H1 (cell line): ENCODE data around the gene VAMP2. TPM values are rescaled to one million over a fixed set of nuclear protein-coding genes. Genes with fewer than 3 reads are reported as not detected.

Experiments
- CTCF ChIA-PET: fragments of 300-600 bp; sonication (Branson Sonifier 250); formaldehyde crosslinking; loops from one replicate; lab custom pipeline; 2021; ENCODE audit not compliant: partially characterized antibody; lab: Charles Lee
- POLR2A ChIA-PET: fragments of 300-600 bp; sonication (Branson Sonifier 250); formaldehyde crosslinking; loops from one replicate; lab custom pipeline; 2021; ENCODE audit warnings: inconsistent platforms; ENCODE audit not compliant: partially characterized antibody; lab: Charles Lee
- DNase-seq, 2 experiments: peaks; one replicate each; pipeline versions ENCODE4 v3.0.0 to v3.0.0-alpha.2; 2010 to 2022; ENCODE audit warnings: low spot score in 2 of 2, low read depth in 1 of 2, mixed read lengths in 1 of 2
- FAIRE-seq: peaks from 2 replicates; lab custom pipeline; 2011; peaks lifted over from hg19 to GRCh38; lab: Jason Lieb, UNC
- H2AFZ ChIP-seq: 2 replicates; pipeline ENCODE4 v1.8.1; 2012; ENCODE audit warnings: low read length, inconsistent platforms
- H2AK5ac ChIP-seq: 2 replicates; pipeline ENCODE4 v1.6.1; 2013; ENCODE audit warnings: low read depth, low read length
- H2BK120ac ChIP-seq: replicated peaks from 2 replicates; pipeline ENCODE3; 2013; ENCODE audit warnings: low read depth, low read length, inconsistent platforms
- H2BK12ac ChIP-seq: 2 replicates; pipeline ENCODE4 v1.6.1; 2013; ENCODE audit warnings: low read depth, low read length
- H2BK15ac ChIP-seq: 2 replicates; pipeline ENCODE4 v1.6.1; 2013; ENCODE audit warnings: low read length
- H2BK20ac ChIP-seq: 2 replicates; pipeline ENCODE4 v1.6.1; 2013; ENCODE audit warnings: low read length
- H2BK5ac ChIP-seq: 2 replicates; pipeline ENCODE4 v1.6.1; 2013; ENCODE audit warnings: low read depth, low read length
- H3K14ac ChIP-seq: 2 replicates; pipeline ENCODE4 v1.6.1; 2013; ENCODE audit warnings: inconsistent platforms; ENCODE audit not compliant: insufficient read length
- H3K18ac ChIP-seq: 2 replicates; pipeline ENCODE4 v1.6.1; 2013; ENCODE audit warnings: low read length; ENCODE audit errors: extremely low read depth
- H3K23ac ChIP-seq: 2 replicates; pipeline ENCODE4 v1.6.1; 2013; ENCODE audit warnings: inconsistent platforms; ENCODE audit not compliant: insufficient read length
- H3K23me2 ChIP-seq: 2 replicates; pipeline ENCODE4 v1.6.1; 2013; ENCODE audit warnings: low read depth, low read length
- H3K27ac ChIP-seq: 2 replicates; pipeline ENCODE4 v1.6.1; 2011; ENCODE audit warnings: low read depth, low read length, inconsistent platforms
- H3K27me3 ChIP-seq, 4 experiments: replicated peaks in 1 of 4; 1 replicate in 1 of 4; 2 replicates in 3 of 4; pipeline versions ENCODE4 v1.6.1 to v1.8.1; 2011 to 2013; ENCODE audit warnings: low read length in 3 of 4, mild to moderate bottlenecking in 3 of 4, inconsistent platforms in 2 of 4, mixed read lengths in 2 of 4, moderate library complexity in 1 of 4; ENCODE audit not compliant: control insufficient read depth in 3 of 4, insufficient read depth in 3 of 4; ENCODE audit errors: extremely low read depth in 1 of 4
- H3K36me3 ChIP-seq, 4 experiments: 2 replicates each; pipeline versions ENCODE4 v1.6.1 to v1.8.1; 2011 to 2013; ENCODE audit warnings: mild to moderate bottlenecking in 4 of 4, low read length in 3 of 4, moderate library complexity in 2 of 4, control low read depth in 1 of 4, inconsistent platforms in 1 of 4; ENCODE audit not compliant: insufficient read depth in 4 of 4, control insufficient read depth in 2 of 4
- H3K4ac ChIP-seq: replicated peaks from 2 replicates; pipeline ENCODE3; 2013; ENCODE audit warnings: low read length, low read depth, mixed read lengths, inconsistent platforms; ENCODE audit not compliant: insufficient read length
- H3K4me1 ChIP-seq, 4 experiments: replicated peaks in 1 of 4; 1 replicate in 1 of 4; 2 replicates in 3 of 4; pipeline versions ENCODE4 v1.6.1 to v1.8.1; 2011 to 2013; ENCODE audit warnings: low read length in 3 of 4, inconsistent platforms in 2 of 4, mixed read lengths in 1 of 4; ENCODE audit not compliant: insufficient read depth in 4 of 4, control insufficient read depth in 3 of 4
- H3K4me2 ChIP-seq, 2 experiments: 2 replicates each; pipeline versions ENCODE4 v1.6.1 to v1.8.1; 2011 to 2013; ENCODE audit warnings: low read depth in 2 of 2, low read length in 2 of 2, control low read depth in 1 of 2, inconsistent platforms in 1 of 2, mild to moderate bottlenecking in 1 of 2; ENCODE audit not compliant: insufficient read depth in 1 of 2
- H3K4me3 ChIP-seq, 4 experiments: fragments of 200-600, 300-600 bp in 1 of 4; sonication (generic), shearing (Covaris generic), sonication (Bioruptor Twin) in 1 of 4; 2 replicates each; pipeline versions ENCODE4 v1.5.1 to v1.8.1; 2011 to 2016; ENCODE audit warnings: low read length in 4 of 4, low read depth in 3 of 4, control low read depth in 2 of 4, inconsistent platforms in 2 of 4, mild to moderate bottlenecking in 2 of 4, mixed read lengths in 1 of 4, moderate library complexity in 1 of 4; ENCODE audit not compliant: insufficient read depth in 2 of 4; ENCODE audit errors: extremely low read depth in 1 of 4
- H3K56ac ChIP-seq: replicated peaks from 2 replicates; pipeline ENCODE3; 2013; ENCODE audit warnings: low read depth, mild to moderate bottlenecking, mixed read lengths, low read length, inconsistent platforms; ENCODE audit not compliant: insufficient read length
- H3K79me1 ChIP-seq: 2 replicates; pipeline ENCODE4 v1.6.1; 2013; ENCODE audit warnings: low read depth, low read length, control low read depth
- H3K79me2 ChIP-seq, 2 experiments: 2 replicates each; pipeline versions ENCODE4 v1.6.1 to v1.8.1; 2012 to 2013; ENCODE audit warnings: low read length in 2 of 2, mild to moderate bottlenecking in 2 of 2, inconsistent platforms in 1 of 2; ENCODE audit not compliant: insufficient read depth in 2 of 2, control insufficient read depth in 1 of 2
- H3K9ac ChIP-seq, 4 experiments: replicated peaks in 1 of 4; 1 replicate in 1 of 4; 2 replicates in 3 of 4; pipeline versions ENCODE4 v1.6.1 to v1.8.1; 2011 to 2013; ENCODE audit warnings: low read depth in 3 of 4, low read length in 3 of 4, control low read depth in 2 of 4, mild to moderate bottlenecking in 2 of 4, moderate library complexity in 2 of 4, inconsistent platforms in 1 of 4; ENCODE audit errors: extremely low read depth in 1 of 4
- H3K9me3 ChIP-seq, 2 experiments: 2 replicates each; pipeline versions ENCODE4 v1.6.1 to v1.8.1; 2012 to 2013; ENCODE audit warnings: mild to moderate bottlenecking in 2 of 2, moderate library complexity in 2 of 2, control low read depth in 1 of 2, inconsistent platforms in 1 of 2, low read depth in 1 of 2, low read length in 1 of 2, mixed read lengths in 1 of 2; ENCODE audit not compliant: insufficient read depth in 2 of 2
- H4K20me1 ChIP-seq, 2 experiments: replicated peaks in 1 of 2; 2 replicates each; pipeline versions ENCODE3 to v1.8.1; 2011 to 2013; ENCODE audit warnings: inconsistent platforms in 2 of 2, low read length in 2 of 2, mild to moderate bottlenecking in 1 of 2; ENCODE audit not compliant: insufficient read depth in 2 of 2, control insufficient read depth in 1 of 2
- H4K5ac ChIP-seq: 2 replicates; pipeline ENCODE4 v1.6.1; 2013; ENCODE audit warnings: low read length, low read depth, mixed read lengths, inconsistent platforms; ENCODE audit not compliant: insufficient read length
- H4K8ac ChIP-seq: 2 replicates; pipeline ENCODE4 v1.8.0; 2013; ENCODE audit warnings: mild to moderate bottlenecking, moderate library complexity, low read length, inconsistent platforms; ENCODE audit not compliant: insufficient read depth; ENCODE audit errors: extremely low read depth
- H4K91ac ChIP-seq: replicated peaks from 2 replicates; pipeline ENCODE3; 2013; ENCODE audit warnings: low read length, mixed read lengths, inconsistent platforms; ENCODE audit not compliant: insufficient read length
- CEBPB ChIP-seq: IDR thresholded peaks from 2 replicates; pipeline ENCODE4 v1.6.1; 2012; ENCODE audit warnings: low read depth, low read length
- CREB1 ChIP-seq: IDR thresholded peaks from 2 replicates; pipeline ENCODE4 v1.6.1; 2012; ENCODE audit warnings: inconsistent platforms
- MAFK ChIP-seq: IDR thresholded peaks from 2 replicates; pipeline ENCODE4 v1.6.1; 2012; ENCODE audit warnings: low read depth, mild to moderate bottlenecking, improper control_type of control experiment, low read length
- PHF8 ChIP-seq: fragments of 200-600 bp; sonication (generic); conservative IDR thresholded peaks from 2 replicates; pipeline ENCODE4 v1.7.1; 2012; ENCODE audit warnings: low read depth, mild to moderate bottlenecking, inconsistent platforms, low read length, moderate library complexity
- POLR2AphosphoS5 ChIP-seq: IDR thresholded peaks from 2 replicates; pipeline ENCODE4 v1.6.1; 2011; ENCODE audit warnings: low read depth, low read length
- RNF2 ChIP-seq: fragments of 200-900, 300-1000 bp; sonication (generic); IDR thresholded peaks from 2 replicates; pipeline ENCODE4 v1.7.1; 2016; ENCODE audit warnings: borderline replicate concordance, low read depth, mild to moderate bottlenecking, antibody characterized with exemption, low read length; ENCODE audit not compliant: poor library complexity, severe bottlenecking; ENCODE audit errors: missing control alignments
- RXRA ChIP-seq: IDR thresholded peaks from 2 replicates; pipeline ENCODE4 v1.6.1; 2011; ENCODE audit warnings: low read depth, mild to moderate bottlenecking, low read length, moderate library complexity; ENCODE audit not compliant: insufficient read depth
- SP1 ChIP-seq: IDR thresholded peaks from 2 replicates; pipeline ENCODE4 v1.6.1; 2011; ENCODE audit warnings: low read depth, low read length
- TAF7 ChIP-seq: optimal IDR thresholded peaks from 2 replicates; pipeline ENCODE3; 2011; ENCODE audit warnings: low read depth, mild to moderate bottlenecking, inconsistent platforms, low read length, moderate library complexity, borderline replicate concordance
- TBP ChIP-seq: IDR thresholded peaks from 2 replicates; pipeline ENCODE4 v1.6.1; 2011; ENCODE audit warnings: low read depth, low read length, improper control_type of control experiment
- WGBS, 2 experiments: shearing (Covaris generic) in 1 of 2; methylation state at CpG; one replicate each; pipeline versions ENCODE4 v1.1.6 to v1.1.7; 2013 to 2015; ENCODE audit warnings: low lambda C conversion rate in 2 of 2, mixed read lengths in 2 of 2, inconsistent platforms in 1 of 2, low coverage in 1 of 2, missing lambda C conversion rate in 1 of 2; ENCODE audit not compliant: insufficient replicate concordance in 2 of 2, insufficient coverage in 1 of 2, insufficient read length in 1 of 2; ENCODE audit errors: extremely low coverage in 1 of 2, missing lambda C conversion rate in 1 of 2; 5-methylcytosine and 5-hydroxymethylcytosine counted together
- polyA plus RNA-seq, 7 experiments: library from polyadenylated mRNA; depleted of rRNA in 3 of 7; stranded (reverse) in 5 of 7; unstranded in 2 of 7; fragments of >200 nt in 5 of 7; fragments of 200-250 nt in 2 of 7; gene quantifications; 1 replicate in 5 of 7; 2 replicates in 1 of 7; 4 replicates in 1 of 7; pipeline versions ENCODE4 v1.2.1 to v1.2.3, GENCODE V29; 2011 to 2013; ENCODE audit warnings: missing spikeins in 2 of 7, mixed read lengths in 2 of 7
- total RNA-seq: library from RNA; stranded (reverse); fragmentation: NEBNext Ultra II Directional; extraction: Animal tissue kit (Norgen Biotek cat#: 25700); gene quantifications from 2 replicates; pipeline ENCODE4 v1.2.1, GENCODE V29; 2021

The VAMP2 gene
- total and polyA plus RNA-seq, 2 of the 8 experiments (the other 6 are each of a cell fraction or from before 2014, with no cell fraction given): 19.3 to 20.5 TPM

DNA sequence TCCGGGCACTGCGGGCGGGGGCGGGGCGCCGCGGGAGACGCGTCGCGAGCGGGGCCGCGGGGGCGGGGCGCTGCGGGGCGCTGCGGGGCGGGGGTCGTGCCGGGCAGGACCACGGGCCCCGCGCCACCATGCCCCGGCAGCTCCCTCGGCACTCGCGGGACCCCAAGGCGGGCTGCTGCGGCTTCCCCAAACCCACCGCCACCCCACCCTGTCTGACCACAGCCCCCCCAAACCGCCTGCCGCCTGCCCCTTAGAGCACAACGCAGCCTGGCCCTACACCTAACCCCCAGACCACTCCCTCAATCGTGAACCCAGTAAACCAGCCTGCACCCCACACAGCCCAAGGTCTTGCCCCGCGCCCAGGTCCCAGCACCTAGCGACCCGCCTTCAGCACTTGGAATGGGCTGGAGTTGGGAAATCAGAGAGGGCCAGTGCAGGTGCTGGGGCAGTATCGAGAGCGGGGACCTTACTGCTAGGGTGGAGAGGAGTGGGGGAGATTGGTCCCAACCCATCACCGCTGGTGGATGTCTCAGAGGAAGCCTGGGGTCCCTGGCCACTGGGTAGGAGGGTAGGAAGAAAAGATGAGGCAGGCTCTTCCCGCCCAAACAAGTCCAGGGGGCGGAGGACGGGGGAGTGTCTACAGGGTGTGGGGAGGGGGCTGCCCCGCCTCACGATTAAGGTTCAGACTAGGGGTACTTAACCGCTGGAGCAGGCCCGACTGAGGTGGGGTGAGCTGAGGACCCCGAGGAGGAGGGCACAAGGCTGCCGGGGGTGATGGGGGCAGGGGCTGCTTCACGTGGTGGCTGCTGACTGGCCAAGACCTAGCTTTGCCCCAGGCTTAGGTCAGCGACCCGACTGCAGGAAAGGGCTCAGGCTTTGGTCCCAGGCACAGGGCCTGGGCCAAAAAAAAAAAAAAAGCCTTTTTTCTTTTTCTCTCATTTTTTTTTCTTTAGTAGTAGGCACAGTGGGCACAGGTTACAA, 539 bp upstream of the VAMP2 start:
- Histone ChIP-seq H3K23me2 (peaks cover 16% of the 10 kb centered on the region), H3K79me2 (peaks cover 0 to 15% of the 10 kb centered on the region in 2 experiments; a peak in 2 of 4 replicates), H3K4me1 (peaks cover 4 to 25% (median 21%) of the 10 kb centered on the region in 4 experiments), H3K23ac (no peak overlapping the region), H2BK20ac (no peak overlapping the region), H3K18ac (peak overlapping the region; percentile 100), H4K91ac (peak overlapping the region; percentile 100), H2AFZ (peak overlapping the region; percentile 55; the same call in 1 of the 2 replicates), H2BK5ac (peak overlapping the region; percentile 100), H2BK15ac (peak overlapping the region; percentile 100; the same call in 1 of the 2 replicates), H3K4me3 (peak overlapping the region; percentile 57 to 98 (median 80)), H3K4ac (peak overlapping the region; percentile 100), H2AK5ac (peak overlapping the region; percentile 99), H4K5ac (peak overlapping the region; percentile 99), H2BK12ac (peak overlapping the region; percentile 98), H3K36me3 (peaks cover 0 to 10% (median 5%) of the 10 kb centered on the region in 4 experiments; a peak in 6 of 8 replicates), H3K14ac (peak overlapping the region; percentile 100), H3K27me3 (no peaks in the 10 kb centered on the region), H3K56ac (peak overlapping the region; percentile 99), H2BK120ac (peak overlapping the region; percentile 95), H4K20me1 (peaks cover 8 to 9% of the 10 kb centered on the region in 2 experiments), H3K9me3 (no peaks in the 10 kb centered on the region), H4K8ac (peak overlapping the region; percentile 100), H3K4me2 (peak overlapping the region; percentile 85 to 95), H3K9ac (peak overlapping the region; percentile 86 to 97 (median 95)), H3K27ac (peak overlapping the region; percentile 99), H3K79me1 (peaks cover 8% of the 10 kb centered on the region)
- DNase-seq (peak; percentile 88 to 90), FAIRE-seq (peak; percentile 73)
- POLR2A ChIA-PET: interaction anchor here (0.6 to 15.7 kb wide), 24 partner anchors 9 to 476 kb away, joined by 3 to 289 read pairs (median 4); partner anchors contain the start of genes AURKB, BORCS6, PER1 and TMEM107
- CTCF ChIA-PET: interaction anchor here (0.6 to 10.3 kb wide), 9 partner anchors 18 to 174 kb away, joined by 3 to 133 read pairs (median 4); partner anchors contain the start of gene ALOXE3
- 7% methylated on average over 15 of the region's 55 CpGs; no CpG with 5 or more reads in 1 of the 2 experiments for WGBS, 2 experiments
- TF ChIP-seq CREB1: peak; percentile 15; the same call in 1 of the 2 replicates
- 0 out of 2 replicates have a peak, but pooled peaks have one; percentile 2 for TF ChIP-seq CEBPB
- peak; percentile 90 for TF ChIP-seq POLR2AphosphoS5
- no peak for TF ChIP-seq RXRA
- TF ChIP-seq RNF2: no peak
- TF ChIP-seq SP1: peak; percentile 37; the same call in 1 of the 2 replicates
- TF ChIP-seq PHF8: peak; percentile 50
- TF ChIP-seq TAF7: peak; percentile 68
- no peak for TF ChIP-seq MAFK
- peak; percentile 69; the same call in 1 of the 2 replicates for TF ChIP-seq TBP
